Measurements from ENCODE around the gene ZBTB20.

ZBTB20 gene

GRCh38 chr3:114525278-114525677 is 621.8 kb downstream of the ZBTB20 start:
- DNase-seq (no peak), ATAC-seq (ENCODE audit: insufficient read depth, low read depth) (no peak)
- TF ChIP-seq EZH2 (IDR thresholded peaks at IDR 0.05; ENCODE audit: borderline replicate concordance, low read depth, low read length, severe bottlenecking) (no peak), CTCF (IDR thresholded peaks at IDR 0.05; ENCODE audit: borderline replicate concordance, extremely low read depth, low read length, poor library complexity, severe bottlenecking) (no peak)
- Histone ChIP-seq H3K27ac (ENCODE audit: low read length) (no peak overlapping the region), H3K4me2 (ENCODE audit: insufficient read depth, low read length) (no peak overlapping the region), H2AFZ (ENCODE audit: low read depth, low read length) (no peak overlapping the region), H3K9ac (ENCODE audit: low read depth, low read length) (no peak overlapping the region), H3K79me2 (ENCODE audit: insufficient read depth, low read length) (no peaks in the 10 kb centered on the region), H3K27me3 (ENCODE audit: insufficient read depth, low read length, poor library complexity) (no peaks in the 10 kb centered on the region), H3K4me3 (ENCODE audit: low read depth in 1 of 2, low read length in 2 of 2) (no peak overlapping the region), H3K36me3 (ENCODE audit: insufficient read depth, low read length) (no peaks in the 10 kb centered on the region), H3K4me1 (ENCODE audit: insufficient read depth, low read length) (no peaks in the 10 kb centered on the region), H3K9me3 (ENCODE audit: insufficient read depth, low read length, severe bottlenecking) (no peaks in the 10 kb centered on the region), H4K20me1 (ENCODE audit: insufficient read depth, low read length) (no peaks in the 10 kb centered on the region)

- H3K4me3 ChIP-seq (ENCODE audit: low read depth in 1 of 2, low read length in 2 of 2), result no peak overlapping the region
- H3K27ac ChIP-seq (ENCODE audit: low read length), result no peak overlapping the region
- no peak for ATAC-seq (ENCODE audit: insufficient read depth, low read depth)
- H4K20me1 ChIP-seq (ENCODE audit: insufficient read depth, low read length), result no peaks in the 10 kb centered on the region
- H3K36me3 ChIP-seq (ENCODE audit: insufficient read depth, low read length), result no peaks in the 10 kb centered on the region
- no peak overlapping the region for H2AFZ ChIP-seq (ENCODE audit: low read depth, low read length)
- no peak for DNase-seq
- TF ChIP-seq CTCF (IDR thresholded peaks at IDR 0.05; ENCODE audit: borderline replicate concordance, extremely low read depth, low read length, poor library complexity, severe bottlenecking) (no peak), EZH2 (IDR thresholded peaks at IDR 0.05; ENCODE audit: borderline replicate concordance, low read depth, low read length, severe bottlenecking) (no peak)
- no peaks in the 10 kb centered on the region for H3K4me1 ChIP-seq (ENCODE audit: insufficient read depth, low read length)
- no peak overlapping the region for H3K4me2 ChIP-seq (ENCODE audit: insufficient read depth, low read length)
- H3K27me3 ChIP-seq (ENCODE audit: insufficient read depth, low read length, poor library complexity), result no peaks in the 10 kb centered on the region
- no peaks in the 10 kb centered on the region for H3K79me2 ChIP-seq (ENCODE audit: insufficient read depth, low read length)
- no peak overlapping the region for H3K9ac ChIP-seq (ENCODE audit: low read depth, low read length)
- no peaks in the 10 kb centered on the region for H3K9me3 ChIP-seq (ENCODE audit: insufficient read depth, low read length, severe bottlenecking)
These were observed 627.7 kb downstream of the ZBTB20 start for GRCh38 chr3:114519415-114519814.

- Histone ChIP-seq H3K4me2 (ENCODE audit: insufficient read depth, low read length) (no peak overlapping the region), H3K4me3 (ENCODE audit: low read depth in 1 of 2, low read length in 2 of 2) (no peak overlapping the region), H3K4me1 (ENCODE audit: insufficient read depth, low read length) (no peaks in the 10 kb centered on the region), H3K27me3 (ENCODE audit: insufficient read depth, low read length, poor library complexity) (no peaks in the 10 kb centered on the region), H2AFZ (ENCODE audit: low read depth, low read length) (no peak overlapping the region), H3K27ac (ENCODE audit: low read length) (no peak overlapping the region), H3K9ac (ENCODE audit: low read depth, low read length) (no peak overlapping the region), H3K79me2 (ENCODE audit: insufficient read depth, low read length) (no peaks in the 10 kb centered on the region), H3K9me3 (ENCODE audit: insufficient read depth, low read length, severe bottlenecking) (no peaks in the 10 kb centered on the region), H4K20me1 (ENCODE audit: insufficient read depth, low read length) (no peaks in the 10 kb centered on the region), H3K36me3 (ENCODE audit: insufficient read depth, low read length) (no peaks in the 10 kb centered on the region)
- DNase-seq (no peak), ATAC-seq (ENCODE audit: insufficient read depth, low read depth) (no peak)
- TF ChIP-seq EZH2 (IDR thresholded peaks at IDR 0.05; ENCODE audit: borderline replicate concordance, low read depth, low read length, severe bottlenecking) (no peak), CTCF (IDR thresholded peaks at IDR 0.05; ENCODE audit: borderline replicate concordance, extremely low read depth, low read length, poor library complexity, severe bottlenecking) (no peak)
These were observed 628.8 kb downstream of the ZBTB20 start for GRCh38 chr3:114518206-114518808.

Measured in DND-41 (cell line).